Activated T-cell treated with anti-CD3 and anti-CD28 coated beads for 24 hours (primary cell): ENCODE measurements around the gene SLC4A2.
A peak's percentile ranks its signal among the peaks of the same experiment; 100 is the strongest.

Experiments
- DNase-seq: peaks from one replicate; pipeline ENCODE4 v3.0.0-alpha.2; 2020; ENCODE audit warnings: low read depth

The SLC4A2 gene

DNA sequence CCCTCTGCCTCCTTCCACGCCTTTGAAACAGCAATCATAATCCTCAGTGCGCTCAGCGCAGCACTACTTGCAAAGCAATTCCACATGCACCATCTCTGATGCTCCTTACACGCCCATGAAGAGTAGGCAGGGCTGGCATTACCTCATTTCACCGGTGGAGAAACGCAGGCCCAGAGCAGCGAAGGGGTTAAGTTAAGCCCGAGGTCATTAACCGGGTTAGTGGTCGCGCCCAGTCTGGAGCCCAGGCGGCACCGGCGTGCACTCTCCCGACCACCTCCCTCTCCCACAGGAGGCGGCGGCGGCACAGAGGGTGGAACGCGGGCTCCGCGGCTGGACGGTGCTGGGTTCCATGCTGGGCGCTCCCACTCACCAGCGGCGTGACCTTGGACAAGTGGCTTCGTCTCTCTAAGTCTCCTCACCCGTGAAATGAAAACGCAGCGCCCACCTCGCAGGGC is 20.7 kb downstream of the SLC4A2 start:
- no peak for DNase-seq

DNA sequence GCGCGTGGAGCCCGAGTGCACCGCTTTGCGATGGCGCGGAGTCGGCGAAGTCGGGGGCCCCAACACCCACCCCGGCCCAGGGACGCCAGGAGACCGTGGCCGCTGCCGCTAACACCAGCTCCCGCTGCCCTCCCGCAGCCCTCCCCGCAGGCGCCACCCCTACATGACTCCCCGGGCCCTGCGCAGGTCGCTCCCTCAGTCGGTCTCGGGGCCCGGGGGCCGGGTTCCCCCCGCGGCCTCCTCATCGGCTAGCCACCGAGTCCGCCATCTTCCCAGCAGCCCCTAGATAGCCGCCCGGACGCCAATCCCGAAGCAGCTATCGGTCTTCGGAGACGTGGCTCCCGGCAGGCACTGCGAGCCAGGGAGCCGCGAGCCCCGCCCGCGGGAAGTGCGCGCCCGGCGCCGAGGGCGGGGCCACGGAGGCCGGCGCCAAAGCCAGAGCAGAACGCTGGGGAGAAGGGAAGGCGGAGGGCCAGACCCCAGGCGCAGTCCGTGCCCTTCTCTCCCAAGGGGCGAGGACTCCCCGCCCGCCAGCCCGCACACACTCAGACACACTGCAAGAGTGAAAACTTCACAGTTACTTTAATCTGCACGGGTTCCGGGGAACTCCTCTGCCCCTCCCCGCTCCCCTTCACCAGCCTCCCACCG is 21.3 kb downstream of the SLC4A2 start, which contains the start of gene FASTK:
Gene FASTK (minus strand): TSS at position 288 of the 648 bp plus-strand sequence. CDS start 43 bp downstream, at position 245.
- DNase-seq = peak; percentile 83

DNA sequence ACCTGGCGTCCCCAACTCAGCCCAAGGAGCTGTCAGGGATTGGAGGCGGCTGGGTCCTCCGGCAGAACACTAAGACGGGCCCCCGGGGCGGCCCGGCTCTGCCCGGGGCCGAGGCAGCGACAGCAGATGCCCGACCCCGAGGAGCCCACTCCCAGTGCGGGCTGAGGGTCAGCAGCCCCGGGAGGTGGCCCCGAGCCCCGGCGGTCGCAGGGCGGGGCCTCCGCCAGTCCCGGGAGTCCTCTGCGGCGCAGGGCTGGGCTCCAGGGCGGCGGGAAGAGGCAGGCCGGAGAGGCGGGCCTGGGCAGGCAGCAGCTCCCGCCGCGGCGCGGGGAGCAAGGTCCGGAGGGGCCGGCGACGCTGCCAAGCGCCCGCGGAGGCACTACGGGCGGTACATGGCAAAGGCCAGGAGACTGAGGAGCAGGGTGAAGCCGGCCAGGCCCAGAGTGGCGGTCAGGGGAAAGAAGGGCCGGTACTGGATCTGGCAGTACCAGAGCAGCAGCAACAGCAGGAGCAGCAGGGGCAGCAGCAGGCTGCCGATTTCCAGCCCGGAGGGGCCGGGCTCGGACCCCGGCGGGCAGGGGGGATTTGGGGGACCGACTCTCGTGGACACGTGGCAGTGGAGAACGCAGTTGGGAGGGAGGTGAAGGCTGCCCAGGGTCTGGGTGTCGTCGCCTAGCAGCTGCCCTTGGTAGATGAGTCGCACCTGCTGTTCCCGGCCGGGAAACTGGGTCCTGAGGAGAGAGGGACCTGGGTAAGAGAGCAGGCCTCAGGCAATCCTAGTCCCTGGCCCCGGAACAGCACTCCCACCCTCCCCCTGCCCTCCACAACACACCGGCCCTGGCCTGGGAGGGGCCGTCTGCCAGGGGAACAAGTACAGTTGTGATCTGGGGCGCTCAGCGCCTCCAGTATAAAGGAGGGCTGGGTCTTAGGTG is 22.0 kb downstream of the SLC4A2 start:
- no peak for DNase-seq

DNA sequence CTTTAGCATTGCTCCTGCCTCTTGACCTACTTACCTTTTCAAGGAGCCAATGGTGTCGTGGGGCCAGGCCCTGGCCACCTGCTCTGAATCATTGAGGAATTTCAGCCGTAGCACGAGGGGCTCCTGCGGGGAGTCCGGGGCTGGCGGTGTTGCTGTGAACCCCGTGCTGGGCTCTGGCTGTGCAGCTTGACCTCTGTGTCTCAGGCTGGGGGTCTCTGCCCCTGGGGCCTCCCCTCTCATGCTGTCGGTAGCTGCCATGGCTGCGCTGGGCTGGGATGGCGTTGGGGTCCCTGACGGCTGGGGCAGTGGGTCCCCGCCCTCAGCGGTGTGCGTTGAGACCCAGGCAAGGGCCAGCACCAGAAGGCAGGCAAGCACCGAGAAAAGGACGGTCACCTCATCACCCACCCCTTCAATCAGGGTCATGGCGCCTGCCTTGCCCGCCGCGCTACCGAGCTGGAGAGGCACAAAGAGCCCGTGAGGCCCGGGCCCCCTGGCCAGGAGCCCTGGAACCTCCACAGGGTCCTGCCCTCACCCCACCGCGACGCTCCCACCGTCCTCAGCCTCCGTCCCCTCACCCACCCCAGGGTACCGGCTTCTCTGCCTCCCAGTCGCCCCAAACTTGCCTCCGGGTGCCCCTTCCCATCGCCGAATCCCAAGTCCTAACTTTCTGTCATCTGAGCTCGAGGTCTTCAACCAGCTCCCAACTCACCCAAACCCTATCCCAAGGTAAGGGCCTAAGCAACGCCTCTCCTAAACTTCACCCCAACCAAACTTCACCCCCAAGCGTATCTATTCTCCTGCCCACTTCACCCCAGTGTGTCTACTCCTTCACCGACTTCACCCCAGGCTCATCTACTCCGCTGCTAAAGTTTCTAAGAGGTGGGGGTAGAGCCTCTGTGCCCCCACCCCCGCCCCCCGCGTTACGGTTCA is 23.0 kb downstream of the SLC4A2 start:
- no peak for DNase-seq

DNA sequence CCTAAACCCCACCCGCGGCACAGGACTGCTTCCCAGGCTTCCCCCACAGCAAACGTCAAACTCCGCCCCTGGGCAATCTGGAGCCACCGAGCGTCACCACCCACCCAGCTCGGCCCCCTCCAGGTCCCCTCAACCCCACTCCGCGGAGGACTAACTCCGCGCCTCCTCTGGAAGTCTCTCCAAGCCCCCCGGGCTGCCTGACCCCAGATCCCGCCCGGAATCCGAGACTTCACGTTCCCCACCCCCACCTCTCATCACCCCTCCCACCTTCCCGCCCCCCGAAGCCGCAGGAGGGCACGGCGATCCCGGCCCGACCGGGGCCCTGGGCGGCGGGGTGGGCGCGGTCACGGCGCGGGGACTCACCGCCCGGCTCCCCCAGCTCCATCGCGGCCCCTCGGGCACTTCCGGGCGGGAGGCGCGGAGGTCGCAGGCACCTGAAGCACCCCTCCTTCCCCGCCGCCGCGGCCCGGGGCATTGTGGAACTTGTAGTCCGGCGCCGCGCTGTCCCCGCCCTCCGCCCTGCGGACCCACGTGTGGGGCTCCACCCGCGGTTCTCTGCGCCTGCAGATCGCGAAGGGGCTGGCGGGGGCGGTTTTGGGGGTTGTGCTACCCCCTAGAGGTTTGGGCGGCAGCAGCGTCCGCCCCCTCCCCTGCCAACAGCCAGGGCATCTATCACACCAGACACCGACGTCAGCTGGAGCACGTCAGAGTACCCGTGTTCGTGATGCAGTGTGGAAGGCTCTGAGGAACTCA is 23.9 kb downstream of the SLC4A2 start, which contains the start of gene TMUB1:
Gene TMUB1 (minus strand): TSS at position 423 of the 753 bp plus-strand sequence. CDS start 930 bp downstream, outside the sequence.
- DNase-seq = peak; percentile 70

DNA sequence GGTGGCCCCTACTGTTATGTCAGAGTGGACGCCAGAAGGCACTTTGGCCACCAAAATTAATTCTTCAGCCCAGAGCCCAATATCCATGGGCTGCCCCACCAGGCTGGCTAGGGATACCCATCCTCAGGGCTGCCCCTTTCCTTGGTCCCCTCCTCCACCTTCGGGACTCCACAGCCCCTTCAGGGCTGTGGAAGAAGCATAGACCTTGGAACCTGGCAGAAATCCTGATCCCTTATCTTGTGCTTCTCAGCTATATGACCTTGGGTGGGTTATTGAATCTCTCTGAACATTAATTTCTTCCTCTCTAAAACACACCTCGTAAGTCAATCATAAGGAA is 24.4 kb downstream of the SLC4A2 start:
- no peak for DNase-seq

DNA sequence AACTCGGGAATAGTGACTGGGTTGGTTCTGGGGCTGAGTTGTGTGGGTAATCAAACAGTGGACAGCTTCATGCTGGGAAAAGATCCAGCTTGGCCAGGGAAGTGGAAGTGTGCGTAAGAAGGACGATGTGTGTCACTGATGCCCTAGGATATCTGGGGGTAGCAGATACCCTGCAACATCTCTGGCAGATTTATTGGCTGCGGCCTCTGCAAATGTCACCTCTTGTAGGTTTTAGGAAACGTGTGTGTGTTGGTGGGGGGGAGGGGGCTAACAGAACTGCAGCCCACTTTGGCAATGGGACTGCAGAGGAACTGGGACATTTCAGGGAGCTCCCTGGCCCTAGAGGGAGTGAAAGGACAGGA is 25.9 kb downstream of the SLC4A2 start:
- no peak for DNase-seq

DNA sequence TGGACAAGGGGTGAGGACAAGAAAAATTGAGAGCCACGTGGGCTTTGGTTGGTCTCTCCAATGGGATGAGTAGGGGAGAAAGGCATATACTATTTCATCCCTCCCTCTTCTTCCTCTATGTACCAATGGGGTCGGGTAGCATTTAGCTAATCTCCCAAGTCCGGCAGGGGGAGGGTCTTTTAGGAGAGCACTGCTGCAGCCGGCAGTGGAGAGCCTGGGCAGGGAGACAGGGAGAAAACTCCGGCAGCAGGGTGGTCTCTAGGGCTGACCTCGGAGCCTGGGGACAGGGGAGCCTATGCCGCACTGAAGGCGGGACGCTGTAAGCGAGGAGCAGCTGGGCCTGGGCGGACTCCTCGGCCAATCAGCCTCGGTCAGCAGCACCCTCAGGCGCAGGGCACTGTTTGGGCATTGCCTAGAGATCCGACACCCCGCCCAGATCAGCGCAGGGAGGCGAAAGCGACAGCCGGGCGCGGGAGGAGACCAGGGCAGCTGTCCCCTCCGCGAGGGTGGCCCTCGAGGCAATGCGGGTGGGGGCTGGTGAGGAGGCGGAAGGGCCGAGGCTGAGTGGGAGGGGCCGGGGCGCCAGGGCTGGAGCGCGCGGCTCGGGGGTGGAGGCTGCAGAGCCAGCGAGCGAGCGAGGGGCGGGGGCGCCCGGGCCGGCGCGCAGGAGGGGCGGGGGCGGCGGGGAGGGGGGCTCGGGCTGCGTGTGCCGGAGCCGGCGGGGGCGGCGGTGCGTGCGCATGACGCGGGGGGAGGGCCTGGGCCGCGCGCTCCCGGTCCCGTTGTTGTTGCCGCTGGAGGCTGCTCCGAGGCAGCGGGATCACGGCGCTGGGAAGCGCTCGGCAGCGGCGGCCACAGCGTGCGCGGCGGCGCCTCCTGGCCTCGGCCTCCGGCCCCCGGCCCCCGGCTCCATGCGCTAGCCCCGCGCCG is 26.6 kb downstream of the SLC4A2 start, which contains the start of gene AGAP3:
Gene AGAP3 (plus strand): TSS at position 785 of the 930 bp plus-strand sequence. CDS start 267 bp downstream, outside the sequence.
- no peak for DNase-seq

DNA sequence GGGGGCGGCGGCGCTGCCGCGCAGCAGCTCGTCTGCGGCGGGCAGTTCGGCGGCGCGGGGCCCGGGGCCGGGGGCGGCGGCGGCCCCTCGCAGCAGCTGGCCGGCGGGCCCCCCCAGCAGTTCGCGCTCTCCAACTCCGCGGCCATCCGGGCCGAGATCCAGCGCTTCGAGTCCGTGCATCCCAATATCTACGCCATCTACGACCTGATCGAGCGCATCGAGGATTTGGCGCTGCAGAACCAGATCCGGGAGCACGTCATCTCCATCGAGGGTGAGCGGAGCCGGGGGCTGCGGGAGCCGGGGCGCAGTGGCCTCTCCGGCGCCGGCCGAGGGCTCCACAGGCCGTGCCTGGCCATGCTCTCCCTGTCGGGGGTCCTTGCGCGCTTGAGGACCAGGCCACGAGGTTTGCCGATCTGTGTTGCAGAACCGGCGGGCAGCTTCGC is 27.4 kb downstream of the SLC4A2 start:
- no peak for DNase-seq

DNA sequence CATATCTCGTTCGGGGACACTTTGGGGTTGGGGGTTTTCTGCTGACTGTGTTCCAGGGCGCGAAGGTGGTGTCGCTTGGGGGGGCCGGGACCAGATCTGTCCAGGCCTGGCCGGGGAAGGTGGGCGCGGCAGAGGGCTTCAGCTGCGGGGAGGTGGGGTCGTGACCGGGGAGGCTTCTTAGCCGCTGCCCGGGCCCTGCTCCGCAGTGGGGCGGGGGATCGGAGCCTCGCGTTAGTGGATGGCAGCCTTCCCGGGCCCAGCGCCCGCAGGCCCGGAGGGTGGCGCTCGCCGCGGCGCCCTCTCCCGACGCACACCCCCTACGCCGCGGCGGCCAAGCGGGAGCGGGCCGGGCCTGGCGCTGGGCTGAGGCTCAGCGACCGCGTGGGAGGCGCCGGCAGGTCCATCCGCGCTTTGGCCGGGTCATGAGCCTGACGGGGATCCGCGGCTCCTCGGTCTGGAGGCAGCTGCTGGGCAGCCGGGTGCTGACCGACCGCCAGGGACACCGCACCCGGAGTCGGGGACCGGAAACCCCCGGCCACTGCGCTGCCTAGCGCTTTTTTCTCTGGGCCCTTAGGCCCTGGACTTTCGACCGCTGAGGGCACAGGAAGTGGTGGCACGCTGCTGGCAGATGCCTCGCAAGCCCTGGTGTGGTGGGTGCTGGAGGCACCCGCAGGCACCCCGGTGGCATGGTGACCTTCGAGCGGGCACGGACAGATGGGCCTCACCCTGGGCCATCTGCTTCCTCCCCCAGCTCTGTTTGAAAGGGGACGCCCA is 28.0 kb downstream of the SLC4A2 start:
- DNase-seq = no peak

DNA sequence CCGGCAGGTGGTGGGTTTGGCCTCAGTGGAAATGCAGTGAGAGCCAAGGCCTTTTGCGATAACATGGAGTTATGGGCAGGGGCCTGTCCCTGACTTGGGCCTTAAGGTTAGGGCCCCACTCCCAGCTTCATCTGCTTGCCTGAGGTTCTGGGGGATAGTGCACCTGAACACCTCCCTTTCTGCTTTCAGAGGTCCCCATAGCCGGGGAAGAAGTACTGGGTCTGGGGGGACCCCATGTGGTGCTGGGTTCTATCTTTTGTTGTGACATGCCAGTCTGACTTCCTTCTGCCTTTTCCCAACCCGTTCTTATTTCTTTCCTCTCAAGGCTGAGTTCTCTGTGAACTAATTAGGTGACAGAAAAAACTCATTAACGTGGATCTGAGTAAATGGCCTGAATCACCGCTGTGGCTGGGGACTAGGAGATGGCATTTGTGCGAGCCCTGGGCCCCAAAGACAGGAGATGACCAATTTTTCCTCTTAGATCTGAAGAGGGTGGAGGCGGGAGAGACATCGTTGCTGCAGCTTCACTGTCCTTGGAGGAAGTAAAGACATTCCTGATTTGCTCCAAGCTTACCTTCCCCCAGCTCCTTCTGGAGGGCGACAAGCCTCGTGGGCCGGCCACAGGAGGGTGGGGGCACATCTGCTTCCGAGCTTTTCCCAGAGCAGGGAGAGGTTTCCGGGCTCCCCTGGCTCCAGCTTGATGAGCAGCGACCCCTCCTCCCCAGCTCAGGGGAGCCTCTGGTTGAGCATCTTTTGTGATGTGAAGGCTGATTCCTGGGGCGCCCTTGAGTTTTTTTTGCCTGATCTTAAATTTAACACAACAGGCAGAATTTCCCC is 28.8 kb downstream of the SLC4A2 start:
- no peak for DNase-seq

DNA sequence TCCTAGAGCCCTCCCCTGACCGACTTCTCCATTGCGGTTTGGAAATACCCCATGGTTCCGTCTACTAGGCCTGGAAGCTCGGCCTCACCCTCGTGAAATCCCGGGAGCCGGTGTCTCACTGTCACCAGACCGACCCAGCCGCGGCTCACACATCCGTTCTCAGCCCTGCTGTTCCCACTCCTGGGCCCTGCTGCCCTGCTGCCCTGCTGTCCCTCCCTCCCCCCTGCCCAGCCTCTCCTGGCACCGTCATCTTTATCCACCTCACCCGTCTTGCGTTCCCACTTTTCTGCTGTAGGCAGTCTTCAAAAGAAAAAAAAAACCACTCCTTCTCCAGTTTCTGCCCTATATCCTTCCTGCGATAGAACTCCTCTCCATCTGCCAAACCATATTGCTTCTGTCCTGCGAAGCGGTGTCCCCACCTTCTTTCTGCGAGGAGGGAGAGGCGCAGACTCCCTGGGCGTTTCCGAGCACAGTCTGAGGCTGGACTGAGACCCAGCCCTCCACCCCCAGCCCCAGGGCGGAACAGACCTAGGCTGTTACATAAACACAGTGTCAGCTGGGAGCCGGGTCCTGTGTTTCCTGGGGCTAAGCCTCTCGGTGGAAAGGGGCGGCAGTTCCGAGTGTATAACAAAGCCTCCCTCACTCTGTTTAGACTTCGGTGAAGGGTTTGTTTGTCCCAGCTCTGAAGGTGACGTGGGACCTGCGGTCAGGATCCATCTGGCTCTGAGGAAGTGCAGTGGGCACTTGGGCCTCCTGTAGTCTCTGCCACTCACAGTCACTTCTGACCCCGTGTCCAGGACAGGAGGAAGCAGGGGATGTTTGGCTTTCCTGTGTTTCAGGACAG is 29.7 kb downstream of the SLC4A2 start:
- no peak for DNase-seq

DNA sequence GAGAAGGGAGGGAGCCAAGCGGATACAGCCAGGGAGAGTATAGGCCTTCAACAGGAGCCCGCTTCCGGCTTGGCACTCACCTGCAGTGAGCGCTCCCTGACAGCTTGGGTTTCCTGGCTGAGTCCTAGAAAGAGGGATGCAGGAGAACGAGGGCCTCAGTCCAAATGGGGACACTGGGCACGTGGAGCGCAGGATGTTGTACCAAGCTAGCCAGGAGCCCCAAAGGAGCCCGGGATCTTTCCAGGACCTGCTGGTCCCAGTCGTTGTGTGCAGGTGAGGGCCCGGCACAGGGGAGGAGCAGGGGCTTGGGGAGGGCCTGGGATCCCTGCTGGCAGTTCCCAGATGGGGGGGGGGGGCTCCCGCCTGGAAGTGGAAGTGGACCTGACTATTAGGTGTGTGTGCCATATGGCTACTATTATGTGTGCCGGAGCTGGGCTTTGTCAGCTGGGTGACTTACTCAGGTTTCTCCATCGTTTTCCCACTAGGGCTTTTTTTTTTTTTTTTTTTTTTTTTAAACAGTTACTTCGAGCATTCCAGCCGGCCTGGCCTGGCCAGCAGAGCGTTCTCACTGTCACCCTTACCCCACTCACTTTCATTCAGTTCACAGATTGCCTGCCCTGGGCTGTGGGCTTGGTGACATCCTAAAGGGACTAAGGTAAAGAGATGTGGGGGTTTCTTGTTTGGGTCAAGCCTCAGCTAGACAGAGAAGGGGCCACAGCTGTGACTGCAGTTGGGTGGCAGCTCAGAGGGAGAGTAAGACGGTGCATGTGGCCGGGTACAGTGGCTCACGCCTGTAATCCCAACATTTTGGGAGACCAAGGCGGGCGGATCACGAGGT is 30.7 kb downstream of the SLC4A2 start:
- no peak for DNase-seq

DNA sequence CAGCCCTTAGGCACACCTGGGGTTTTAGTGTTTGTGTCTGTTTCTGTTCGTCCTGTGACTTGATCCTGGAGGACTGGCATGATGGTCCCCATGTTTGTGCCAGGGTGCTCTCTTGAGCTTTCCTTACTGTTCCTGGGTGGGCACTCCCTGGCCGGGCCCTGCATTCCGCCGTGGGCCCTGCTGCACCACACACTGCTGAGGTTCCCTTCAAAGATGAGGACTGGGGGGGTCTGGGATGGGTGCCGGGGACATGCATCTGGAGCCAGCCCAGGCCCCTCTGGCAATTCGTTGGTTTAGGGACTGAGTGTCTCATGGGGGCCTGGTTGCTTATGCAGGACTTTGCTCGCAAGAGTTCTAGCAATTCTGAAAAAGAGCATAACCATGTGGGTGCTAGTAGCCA is 31.6 kb downstream of the SLC4A2 start:
- DNase-seq = no peak

DNA sequence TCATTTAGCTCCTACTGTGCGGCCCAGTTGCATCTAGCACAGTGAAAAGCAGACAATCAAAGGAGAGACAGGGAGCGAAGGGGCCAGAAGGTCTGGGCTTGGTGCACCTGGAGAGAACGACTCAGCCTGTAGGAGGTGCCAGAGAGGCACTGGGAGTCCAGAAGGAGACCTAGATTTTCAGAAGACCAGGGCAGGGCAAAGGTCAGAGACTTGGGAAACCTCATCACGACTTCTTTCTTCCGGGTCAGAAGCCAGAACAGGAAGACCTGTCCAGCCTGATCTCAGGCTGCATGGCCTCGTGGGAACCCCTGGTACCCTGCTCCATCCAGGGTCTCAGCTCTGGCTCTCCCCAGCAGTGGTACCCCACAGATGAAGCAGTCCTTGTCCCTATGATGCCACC is 32.0 kb downstream of the SLC4A2 start:
- DNase-seq = no peak

DNA sequence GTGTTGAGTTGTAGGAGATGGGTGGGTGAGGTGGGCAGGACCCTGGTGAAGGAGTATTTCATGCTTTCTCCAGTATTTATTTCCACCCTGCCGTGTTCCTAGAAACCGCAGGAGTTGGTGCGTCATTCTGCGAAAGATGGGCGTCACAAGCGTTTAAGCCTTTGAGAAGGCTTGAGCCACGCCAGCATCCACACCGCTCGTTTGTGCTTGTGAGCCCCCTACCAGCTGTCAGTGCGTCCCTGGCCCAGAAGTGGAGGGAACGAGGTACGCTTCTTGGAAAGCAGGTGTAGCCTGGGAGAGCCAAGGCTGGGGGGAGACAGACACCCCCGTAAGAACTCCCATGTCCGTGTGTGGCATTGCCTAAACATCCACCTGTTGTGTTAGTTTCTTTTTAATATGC is 32.6 kb downstream of the SLC4A2 start:
- no peak for DNase-seq
